ENCODE results near the gene P3H1. TPM values are rescaled to one million over a fixed set of nuclear protein-coding genes. Genes with fewer than 3 reads are reported as not detected.

The P3H1 gene
- total RNA-seq, 1 donor from 2014 or later: 51.7 TPM

- H3K27me3 ChIP-seq (ENCODE audit: control insufficient read depth, insufficient read depth, low read length): peaks cover 12% of the 10 kb centered on the region
- TF ChIP-seq, protein P1, sequence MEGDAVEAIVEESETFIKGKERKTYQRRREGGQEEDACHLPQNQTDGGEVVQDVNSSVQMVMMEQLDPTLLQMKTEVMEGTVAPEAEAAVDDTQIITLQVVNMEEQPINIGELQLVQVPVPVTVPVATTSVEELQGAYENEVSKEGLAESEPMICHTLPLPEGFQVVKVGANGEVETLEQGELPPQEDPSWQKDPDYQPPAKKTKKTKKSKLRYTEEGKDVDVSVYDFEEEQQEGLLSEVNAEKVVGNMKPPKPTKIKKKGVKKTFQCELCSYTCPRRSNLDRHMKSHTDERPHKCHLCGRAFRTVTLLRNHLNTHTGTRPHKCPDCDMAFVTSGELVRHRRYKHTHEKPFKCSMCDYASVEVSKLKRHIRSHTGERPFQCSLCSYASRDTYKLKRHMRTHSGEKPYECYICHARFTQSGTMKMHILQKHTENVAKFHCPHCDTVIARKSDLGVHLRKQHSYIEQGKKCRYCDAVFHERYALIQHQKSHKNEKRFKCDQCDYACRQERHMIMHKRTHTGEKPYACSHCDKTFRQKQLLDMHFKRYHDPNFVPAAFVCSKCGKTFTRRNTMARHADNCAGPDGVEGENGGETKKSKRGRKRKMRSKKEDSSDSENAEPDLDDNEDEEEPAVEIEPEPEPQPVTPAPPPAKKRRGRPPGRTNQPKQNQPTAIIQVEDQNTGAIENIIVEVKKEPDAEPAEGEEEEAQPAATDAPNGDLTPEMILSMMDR (IDR thresholded peaks at IDR 0.05; ENCODE audit: insufficient read depth, low read length, poor library complexity, severe bottlenecking): no peak
- DNase-seq (ENCODE audit: low read depth): no peak
- no peaks in the 10 kb centered on the region for H3K36me3 ChIP-seq (ENCODE audit: control insufficient read depth, insufficient read depth, low read length)
- no peak overlapping the region for H3K4me3 ChIP-seq (ENCODE audit: low read depth, low read length)
Measured at GRCh38 chr1:42786097-42786496, 19.3 kb upstream of the P3H1 start.

GRCh38 chr1:42784946-42785693, 18.3 kb upstream of the P3H1 start, which contains the start of gene TMEM269:
Gene TMEM269, plus strand, starts transcription at chr1:42784991. Its CDS starts 4,903 bp downstream, at chr1:42789894.
- Histone ChIP-seq H3K4me3 (ENCODE audit: low read depth, low read length) (peak within 1 kb of the TSS; percentile 34), H3K36me3 (ENCODE audit: control insufficient read depth, insufficient read depth, low read length) (no peaks in the 10 kb centered on the region), H3K27me3 (ENCODE audit: control insufficient read depth, insufficient read depth, low read length) (peaks cover 12% of the 10 kb centered on the region)
- TF ChIP-seq, protein P1 (IDR thresholded peaks at IDR 0.05; ENCODE audit: insufficient read depth, low read length, poor library complexity, severe bottlenecking): no peak
- no peak for DNase-seq (ENCODE audit: low read depth)

- H3K36me3 ChIP-seq (ENCODE audit: control insufficient read depth, insufficient read depth, low read length): no peaks in the 10 kb centered on the region
- no peak overlapping the region for H3K4me3 ChIP-seq (ENCODE audit: low read depth, low read length)
- DNase-seq (ENCODE audit: low read depth): no peak
- TF ChIP-seq, protein P1 (IDR thresholded peaks at IDR 0.05; ENCODE audit: insufficient read depth, low read length, poor library complexity, severe bottlenecking): no peak
- peaks cover 12% of the 10 kb centered on the region for H3K27me3 ChIP-seq (ENCODE audit: control insufficient read depth, insufficient read depth, low read length)
Measured at GRCh38 chr1:42784547-42784945, 17.7 kb upstream of the P3H1 start.

- peaks cover 12% of the 10 kb centered on the region for H3K27me3 ChIP-seq (ENCODE audit: control insufficient read depth, insufficient read depth, low read length)
- TF ChIP-seq, protein P1 (IDR thresholded peaks at IDR 0.05; ENCODE audit: insufficient read depth, low read length, poor library complexity, severe bottlenecking): no peak
- DNase-seq (ENCODE audit: low read depth): no peak
- H3K4me3 ChIP-seq (ENCODE audit: low read depth, low read length): no peak overlapping the region
- no peaks in the 10 kb centered on the region for H3K36me3 ChIP-seq (ENCODE audit: control insufficient read depth, insufficient read depth, low read length)
Measured at GRCh38 chr1:42783092-42783491, 16.3 kb upstream of the P3H1 start.

- TF ChIP-seq, protein P1 (IDR thresholded peaks at IDR 0.05; ENCODE audit: insufficient read depth, low read length, poor library complexity, severe bottlenecking): no peak
Measured at GRCh38 chr1:42780176-42780575, 13.3 kb upstream of the P3H1 start.

DNA sequence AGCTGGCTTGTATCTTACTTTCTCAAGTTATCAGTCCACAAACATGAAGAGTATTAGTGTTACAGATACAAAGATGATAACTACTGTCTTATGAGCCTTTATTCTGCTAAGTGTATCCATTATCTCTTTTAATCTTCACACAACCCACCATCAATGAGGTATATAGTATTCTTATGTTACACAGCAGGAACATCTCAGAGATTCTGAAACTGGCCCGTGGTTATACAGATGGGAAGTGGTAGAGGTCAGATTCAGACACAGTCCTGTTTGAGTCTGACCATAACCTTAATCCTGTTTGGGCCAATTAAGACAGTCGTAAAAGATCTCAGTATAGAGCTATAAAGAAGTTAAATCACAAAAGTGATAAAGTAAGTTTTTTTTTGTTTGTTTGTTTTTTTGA, 12.9 kb upstream of the P3H1 start:
- H3K4me3 ChIP-seq (ENCODE audit: low read depth, low read length): no peak overlapping the region
- TF ChIP-seq, protein P1 (IDR thresholded peaks at IDR 0.05; ENCODE audit: insufficient read depth, low read length, poor library complexity, severe bottlenecking): no peak
- DNase-seq (ENCODE audit: low read depth): no peak
- H3K36me3 ChIP-seq (ENCODE audit: control insufficient read depth, insufficient read depth, low read length): peaks cover 4% of the 10 kb centered on the region
- H3K27me3 ChIP-seq (ENCODE audit: control insufficient read depth, insufficient read depth, low read length): peaks cover 3% of the 10 kb centered on the region

More at GRCh38 chr1:42780176-42780575, 13.3 kb upstream of the P3H1 start:
- Histone ChIP-seq H3K36me3 (ENCODE audit: control insufficient read depth, insufficient read depth, low read length) (peaks cover 2% of the 10 kb centered on the region), H3K4me3 (ENCODE audit: low read depth, low read length) (no peak overlapping the region), H3K27me3 (ENCODE audit: control insufficient read depth, insufficient read depth, low read length) (peaks cover 8% of the 10 kb centered on the region)
- DNase-seq (ENCODE audit: low read depth): no peak
